Stimulated activated CD4-positive, alpha-beta T cell treated with anti-CD3 and anti-CD28 coated beads, TNF-alpha, amount 100 ng/mL, for 1 hour (primary cell): Measurements from ENCODE around the gene ATP13A5.

Experiments used
- DNase-seq, 3 donors: peaks; one replicate each; pipeline ENCODE4 v3.0.0-alpha.2; 2020; ENCODE audit warnings: low read depth in 3 of 3, low spot score in 1 of 3

Gene ATP13A5

DNA sequence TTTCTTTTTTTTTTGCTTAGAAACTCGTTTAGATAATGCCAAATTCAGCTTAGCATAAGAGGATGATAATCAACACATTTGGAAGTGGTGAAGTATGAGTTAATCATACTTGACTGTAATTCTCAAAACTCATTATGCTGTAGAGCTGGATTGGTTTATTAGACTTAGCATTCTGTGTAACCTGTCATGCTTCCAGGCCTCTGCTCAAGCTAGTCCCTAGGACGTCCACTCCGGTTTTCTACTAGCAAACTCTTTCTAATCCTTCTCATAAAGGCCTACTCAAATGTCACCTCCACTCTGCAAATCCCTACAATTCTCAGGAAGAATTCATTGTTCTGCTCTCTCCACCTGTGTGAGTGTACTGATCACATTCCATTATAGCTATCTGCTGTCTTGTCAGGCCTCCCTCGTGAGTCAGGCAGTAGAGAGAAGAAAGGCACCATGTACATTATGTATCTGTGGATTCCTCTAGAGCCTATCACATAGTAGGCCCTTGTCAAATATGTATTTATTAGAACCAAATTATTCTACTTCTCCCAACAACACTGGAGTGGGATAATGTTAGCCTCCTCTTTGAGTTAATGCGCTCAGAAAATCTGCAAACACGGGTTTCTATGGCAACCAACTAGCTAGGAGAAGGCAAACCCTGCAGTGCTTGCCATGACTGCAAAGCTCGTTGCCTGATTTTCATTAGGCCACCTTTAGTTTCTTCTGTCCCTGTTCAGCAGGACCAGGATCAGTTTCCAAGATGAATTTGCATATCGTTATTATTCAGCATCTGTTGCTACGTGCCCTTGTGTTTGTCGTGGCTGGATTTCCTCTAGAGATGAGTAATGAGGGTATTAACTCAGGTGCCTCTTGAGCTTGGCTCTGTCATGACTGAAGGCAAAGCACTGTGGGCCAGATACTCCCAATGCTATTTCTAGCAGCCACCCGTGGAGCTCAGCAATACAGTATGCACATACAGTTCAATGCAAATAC lies 30.7 kb downstream of the ATP13A5 start:
- DNase-seq, result no peak

DNA sequence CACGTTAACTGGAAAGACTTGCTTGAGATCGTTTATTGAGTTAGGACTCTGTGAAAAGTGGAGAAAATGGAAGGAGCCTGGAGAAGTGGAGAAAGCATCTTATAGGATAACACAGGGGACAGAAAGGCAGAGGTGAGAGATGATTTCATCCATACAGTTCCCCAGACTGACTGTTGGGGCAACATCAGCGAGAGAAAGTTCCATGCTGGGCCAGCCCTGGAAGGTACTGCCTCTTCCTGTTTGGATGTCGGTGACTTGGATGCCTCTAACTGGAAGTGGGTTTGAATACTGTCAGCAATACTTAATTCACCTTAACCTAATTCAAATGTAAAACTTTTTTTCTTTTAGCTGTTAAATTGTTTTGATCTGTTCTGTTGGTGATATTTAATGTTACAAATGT lies 32.3 kb downstream of the ATP13A5 start:
- DNase-seq, result no peak

- no peak for DNase-seq
These were observed 33.1 kb downstream of the ATP13A5 start for GRCh38 chr3:193345431-193345830.

- no peak for DNase-seq
These were observed 34.1 kb downstream of the ATP13A5 start for GRCh38 chr3:193344486-193344885.

GRCh38 chr3:193343726-193344222 lies 34.8 kb downstream of the ATP13A5 start:
- no peak for DNase-seq

- no peak for DNase-seq
These were observed 36.0 kb downstream of the ATP13A5 start for GRCh38 chr3:193342551-193342950.

DNA sequence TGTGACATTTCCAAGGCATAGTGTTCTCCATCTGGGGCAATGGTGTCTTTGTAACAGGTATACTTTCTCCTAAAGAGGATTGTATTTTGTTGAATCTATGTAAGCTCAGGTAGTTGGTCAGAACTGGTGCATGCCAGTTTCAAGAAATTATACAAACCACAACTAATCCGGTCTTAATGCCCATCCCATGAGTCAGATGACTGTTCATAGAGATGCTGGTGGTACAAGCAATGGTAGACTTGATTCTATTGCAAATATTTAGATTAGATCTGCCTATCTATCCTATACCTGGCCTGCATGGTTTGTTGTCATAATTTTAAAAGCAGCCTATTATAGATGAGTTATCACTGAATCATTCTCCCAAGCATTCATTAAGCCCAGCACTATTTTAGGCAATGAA lies 43.5 kb downstream of the ATP13A5 start:
- no peak for DNase-seq

GRCh38 chr3:193333229-193333628 lies 45.3 kb downstream of the ATP13A5 start:
- DNase-seq, result no peak

DNA sequence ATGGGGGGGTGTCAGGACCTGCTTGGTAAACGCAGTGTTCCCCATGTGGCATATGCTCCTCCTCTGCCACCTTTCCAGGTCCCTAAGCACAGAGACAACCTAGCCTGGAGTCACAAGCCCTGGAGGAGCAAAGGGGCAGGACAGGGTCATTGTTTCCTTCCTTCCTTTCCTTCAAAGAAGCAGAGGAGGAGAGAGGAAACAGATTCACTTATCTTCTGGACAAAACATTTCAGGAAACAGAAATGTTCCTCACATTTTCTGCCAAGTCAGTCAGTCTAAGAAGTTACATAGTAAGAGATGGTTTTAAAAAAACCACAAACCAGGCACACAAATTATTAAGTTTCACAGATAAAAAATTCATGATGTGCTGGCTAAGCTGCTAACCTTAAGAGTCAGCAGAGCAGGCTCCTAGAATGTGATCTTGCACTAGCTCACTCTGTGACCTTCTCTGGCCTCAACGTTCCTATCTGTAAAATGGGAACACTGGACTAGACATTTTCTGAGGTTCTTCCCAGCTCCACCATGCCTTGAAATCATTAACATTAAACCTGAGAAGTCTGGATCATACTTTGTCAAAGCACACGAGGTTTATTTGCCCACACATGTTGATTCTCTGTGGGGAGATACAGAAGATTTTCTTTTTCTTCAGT lies 47.9 kb downstream of the ATP13A5 start:
- DNase-seq, result no peak

GRCh38 chr3:193317682-193318300 lies 60.8 kb downstream of the ATP13A5 start:
- DNase-seq, result no peak

DNA sequence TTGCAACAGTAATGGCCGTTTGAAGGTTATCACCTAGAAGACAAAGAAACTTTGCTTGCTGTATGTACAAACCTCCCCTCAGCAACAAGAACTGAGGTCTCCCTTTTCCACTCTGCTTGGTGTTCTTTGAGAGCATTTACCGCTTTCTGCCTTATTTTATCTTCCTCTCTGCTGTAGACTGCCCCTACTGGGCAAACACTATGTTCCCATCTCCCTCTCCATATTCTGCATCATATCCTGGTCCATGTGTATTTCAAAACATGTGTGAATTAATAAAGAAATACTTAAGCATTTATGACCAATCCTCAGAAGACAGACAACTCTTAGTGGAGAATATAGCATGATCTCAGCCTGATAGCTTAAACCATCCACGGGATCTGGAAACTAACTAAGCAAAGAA lies 64.4 kb downstream of the ATP13A5 start:
- DNase-seq, result no peak

DNA sequence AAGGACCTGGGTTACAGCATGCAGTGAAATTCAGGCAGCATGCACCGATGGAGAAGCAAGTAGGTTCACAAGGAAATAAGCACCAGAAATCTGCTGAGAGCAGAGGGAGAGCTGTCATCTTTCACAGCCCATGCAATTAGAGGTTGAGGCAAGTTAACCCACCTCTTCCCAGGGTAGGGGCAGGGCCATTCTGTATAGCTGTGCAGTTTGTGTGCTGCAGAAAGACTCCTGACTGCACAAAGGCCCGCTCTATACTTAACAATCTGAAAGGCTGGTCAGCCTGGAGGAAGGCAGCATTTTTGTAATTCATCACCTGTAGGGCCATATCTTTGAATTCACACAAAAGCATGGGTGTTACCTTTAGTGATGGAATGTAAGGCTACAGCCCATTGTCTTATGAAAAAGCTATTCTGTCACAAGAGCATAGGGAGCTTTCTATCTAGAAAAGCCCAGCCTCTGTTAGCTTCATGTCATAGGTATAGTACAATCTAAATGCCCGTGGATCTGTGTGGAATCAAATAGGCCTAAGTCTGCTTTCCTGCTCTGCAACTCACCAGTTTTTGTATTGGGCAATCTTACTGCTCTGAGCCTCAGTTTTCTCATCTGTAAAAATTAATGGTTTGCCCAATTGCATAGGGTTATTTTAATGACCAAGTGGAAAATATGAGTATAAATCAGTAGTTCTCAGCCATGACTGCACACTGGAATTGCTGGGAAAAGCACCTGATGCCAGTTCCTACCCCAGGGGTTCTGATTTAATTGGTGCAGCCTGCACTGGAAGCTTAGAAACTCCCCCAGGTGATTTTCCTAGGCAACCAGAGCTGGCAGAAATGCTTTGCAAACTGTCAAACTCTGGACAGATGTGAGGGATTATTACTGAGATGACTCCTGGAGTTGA lies 65.2 kb downstream of the ATP13A5 start:
- no peak for DNase-seq

DNA sequence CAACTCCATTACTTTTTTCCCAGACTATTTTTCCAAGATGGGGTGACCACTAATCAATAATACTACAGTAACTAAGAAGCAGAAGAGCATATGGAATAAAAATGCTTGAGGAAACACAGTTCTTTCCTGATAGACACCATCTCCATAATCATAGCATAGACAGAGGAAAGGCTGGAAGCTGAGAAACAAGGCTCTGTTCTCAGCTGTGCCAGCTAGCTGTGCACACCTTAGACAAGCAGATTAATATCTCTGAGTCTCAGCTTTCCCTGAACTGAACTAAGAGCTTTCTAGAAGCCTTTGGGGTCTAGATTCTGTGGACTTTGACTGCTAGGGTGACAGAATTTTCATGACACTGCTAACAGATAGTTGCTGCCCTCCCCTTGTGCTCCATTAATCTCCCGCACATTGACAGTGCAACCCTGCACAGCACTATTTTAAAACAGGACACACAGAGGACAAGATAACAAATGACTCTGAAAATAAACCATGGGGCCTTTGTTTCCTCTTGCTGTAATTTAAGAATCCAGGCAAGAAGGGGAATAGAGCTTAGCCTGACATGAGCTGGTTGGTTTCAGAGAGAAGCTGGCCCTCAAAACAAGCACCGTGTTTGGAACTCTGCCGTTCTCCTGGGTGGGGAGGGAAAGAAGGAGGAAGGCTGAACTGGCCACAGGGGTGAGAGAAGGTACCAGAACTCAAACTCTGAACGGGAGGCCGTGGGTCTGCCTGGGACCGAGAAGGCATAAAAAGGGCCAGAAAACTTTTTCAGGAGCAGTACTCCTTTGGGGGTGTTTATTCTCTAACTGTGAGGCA lies 67.4 kb downstream of the ATP13A5 start:
- no peak for DNase-seq

GRCh38 chr3:193305356-193305755 lies 73.2 kb downstream of the ATP13A5 start:
- no peak for DNase-seq

GRCh38 chr3:193301433-193301832 lies 77.1 kb downstream of the ATP13A5 start:
- no peak for DNase-seq

- no peak for DNase-seq
These were observed 81.1 kb downstream of the ATP13A5 start for GRCh38 chr3:193297421-193297820.

DNA sequence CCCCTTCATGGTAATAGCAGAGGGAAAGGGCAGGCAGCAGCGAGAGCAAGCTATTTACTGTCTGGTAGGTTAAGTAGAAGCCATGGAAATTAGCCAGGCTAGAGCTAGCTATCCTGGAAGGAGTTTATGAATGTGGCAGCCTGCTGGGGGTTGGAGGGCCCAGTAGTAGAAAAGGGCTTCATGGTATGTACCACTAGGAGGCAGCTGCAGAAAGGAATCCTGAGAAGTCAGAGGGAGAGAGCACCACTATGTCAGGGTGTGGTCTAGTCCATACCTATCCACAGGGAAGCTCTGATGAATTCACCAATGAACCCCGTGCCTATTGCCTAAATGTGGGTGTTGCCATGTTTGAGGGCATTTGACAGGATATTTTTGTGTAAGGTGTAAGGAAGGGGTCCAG lies 82.6 kb downstream of the ATP13A5 start:
- no peak for DNase-seq

DNA sequence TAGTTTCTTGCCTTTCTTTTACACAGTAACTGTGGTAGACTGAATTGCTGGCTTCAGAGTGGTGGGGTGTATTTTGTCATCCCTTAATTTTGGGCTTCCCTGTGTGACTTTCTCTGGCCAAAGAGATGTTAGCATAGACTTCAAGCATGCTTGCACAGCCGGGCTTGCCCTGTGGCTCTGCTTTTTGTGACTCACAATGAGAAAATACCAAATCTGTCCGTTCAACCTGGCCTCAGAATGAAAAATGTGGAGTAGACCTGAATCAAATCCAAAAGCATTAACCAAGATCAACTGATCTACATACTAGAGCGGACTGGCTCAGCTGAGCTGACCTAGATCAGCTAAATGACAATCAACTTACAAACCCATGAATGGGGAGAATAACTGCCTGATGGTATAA lies 86.2 kb downstream of the ATP13A5 start:
- no peak for DNase-seq

GRCh38 chr3:193271101-193271840 lies 107.3 kb downstream of the ATP13A5 start:
- no peak for DNase-seq
